ENCODE measurements around the gene CISTR.

GRCh38 chr12:53777412-53777811 is 25.6 kb upstream of the CISTR start:
- TF ChIP-seq EZH2 (IDR thresholded peaks at IDR 0.05; ENCODE audit: borderline replicate concordance, low read depth, low read length, severe bottlenecking), result no peak
- TF ChIP-seq CTCF (IDR thresholded peaks at IDR 0.05; ENCODE audit: borderline replicate concordance, extremely low read depth, low read length, poor library complexity, severe bottlenecking), result no peak

All from DND-41 (cell line).